HG03097 (cell line): ENCODE results near the gene IZUMO4.
"Not testable (repeated sequence)": the region's sequence is repeated elsewhere in the genome, so short reads cannot be mapped to it uniquely, and the experiment has no call there.

Experiments
- ATAC-seq: cut with Tn5 transposase; IDR thresholded peaks from one replicate; pipeline ENCODE4 v1.9.1; 2021; ENCODE audit not compliant: unreplicated experiment, low FRiP score

IZUMO4 gene

GRCh38 chr19:2122251-2122650 lies 25.5 kb downstream of the IZUMO4 start:
- no peak for ATAC-seq

- ATAC-seq = no peak
Observed at GRCh38 chr19:2122982-2123381, 26.3 kb downstream of the IZUMO4 start.

GRCh38 chr19:2123682-2124387 lies 27.1 kb downstream of the IZUMO4 start:
- ATAC-seq = no peak

GRCh38 chr19:2126879-2127518 lies 30.3 kb downstream of the IZUMO4 start:
- ATAC-seq = no peak

- no peak for ATAC-seq
Observed at GRCh38 chr19:2127758-2128157, 31.0 kb downstream of the IZUMO4 start.

- ATAC-seq = not testable (repeated sequence)
Observed at GRCh38 chr19:2128252-2128651, 31.5 kb downstream of the IZUMO4 start.

GRCh38 chr19:2129022-2129421 lies 32.3 kb downstream of the IZUMO4 start:
- no peak for ATAC-seq

- no peak for ATAC-seq
Observed at GRCh38 chr19:2129486-2129885, 32.8 kb downstream of the IZUMO4 start.

GRCh38 chr19:2129892-2130770 lies 33.4 kb downstream of the IZUMO4 start:
- ATAC-seq = no peak

- ATAC-seq = not testable (repeated sequence)
Observed at GRCh38 chr19:2131012-2131975, 34.6 kb downstream of the IZUMO4 start.

- ATAC-seq = no peak
Observed at GRCh38 chr19:2132191-2132590, 35.5 kb downstream of the IZUMO4 start.

- ATAC-seq = no peak
Observed at GRCh38 chr19:2132731-2133490, 36.2 kb downstream of the IZUMO4 start.

- ATAC-seq = no peak
Observed at GRCh38 chr19:2135474-2136402, 39.0 kb downstream of the IZUMO4 start.

- ATAC-seq = no peak
Observed at GRCh38 chr19:2136796-2137195, 40.1 kb downstream of the IZUMO4 start.

GRCh38 chr19:2138061-2138728 lies 41.5 kb downstream of the IZUMO4 start:
- no peak for ATAC-seq

GRCh38 chr19:2139385-2140137 lies 42.8 kb downstream of the IZUMO4 start:
- ATAC-seq = no peak

- ATAC-seq = no peak
Observed at GRCh38 chr19:2140138-2140569, 43.4 kb downstream of the IZUMO4 start.
